PFSK-1 (cell line): ENCODE data around the gene MIER1.

Experiments
- FOXP2 ChIP-seq: optimal IDR thresholded peaks from 2 replicates; pipeline ENCODE3; 2011; ENCODE audit warnings: borderline replicate concordance, control low read depth, inconsistent platforms; ENCODE audit not compliant: insufficient read depth; ENCODE audit errors: extremely low read length, extremely low read depth
- POLR2AphosphoS5 ChIP-seq: IDR thresholded peaks from 2 replicates; pipeline ENCODE4 v1.6.1; 2012; ENCODE audit warnings: low read depth, mild to moderate bottlenecking, control low read depth, low read length, moderate library complexity
- SIN3A ChIP-seq: IDR thresholded peaks from 2 replicates; pipeline ENCODE4 v1.6.1; 2012; ENCODE audit warnings: mild to moderate bottlenecking, low read length, moderate library complexity, borderline replicate concordance; ENCODE audit not compliant: insufficient read depth
- TAF1 ChIP-seq: IDR thresholded peaks from 2 replicates; pipeline ENCODE4 v1.6.1; 2012; ENCODE audit warnings: low read length, control low read depth, borderline replicate concordance; ENCODE audit not compliant: insufficient read depth
- TF ChIP-seq, protein P1 (sequence below), 2 experiments: IDR thresholded peaks; 2 replicates each; pipeline versions ENCODE4 v1.6.1 to v1.8.0; 2011 to 2012; ENCODE audit warnings: low read depth in 2 of 2, low read length in 2 of 2, control low read depth in 1 of 2, inconsistent platforms in 1 of 2, mild to moderate bottlenecking in 1 of 2, moderate library complexity in 1 of 2; ENCODE audit not compliant: insufficient read depth in 1 of 2

DNA sequence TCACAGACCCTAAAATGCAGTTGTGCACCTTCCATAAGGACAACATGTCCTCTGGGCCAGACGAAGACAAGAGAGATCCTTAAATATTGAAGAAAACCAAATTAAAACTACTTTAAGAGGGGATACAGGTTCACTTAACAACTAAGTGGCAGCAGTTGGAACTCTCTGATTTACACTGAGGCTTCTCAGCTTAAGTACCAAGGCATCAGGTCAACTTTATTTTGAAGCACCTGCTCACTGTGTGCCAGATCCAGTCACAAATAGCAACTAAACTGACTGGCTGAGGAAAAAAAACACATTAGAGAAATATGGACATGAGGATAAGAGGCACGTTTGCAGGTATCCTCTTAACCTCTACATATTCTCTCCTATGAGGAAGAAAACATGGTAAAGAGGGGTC, 96.0 kb downstream of the MIER1 start:
- TF ChIP-seq, protein P1, sequence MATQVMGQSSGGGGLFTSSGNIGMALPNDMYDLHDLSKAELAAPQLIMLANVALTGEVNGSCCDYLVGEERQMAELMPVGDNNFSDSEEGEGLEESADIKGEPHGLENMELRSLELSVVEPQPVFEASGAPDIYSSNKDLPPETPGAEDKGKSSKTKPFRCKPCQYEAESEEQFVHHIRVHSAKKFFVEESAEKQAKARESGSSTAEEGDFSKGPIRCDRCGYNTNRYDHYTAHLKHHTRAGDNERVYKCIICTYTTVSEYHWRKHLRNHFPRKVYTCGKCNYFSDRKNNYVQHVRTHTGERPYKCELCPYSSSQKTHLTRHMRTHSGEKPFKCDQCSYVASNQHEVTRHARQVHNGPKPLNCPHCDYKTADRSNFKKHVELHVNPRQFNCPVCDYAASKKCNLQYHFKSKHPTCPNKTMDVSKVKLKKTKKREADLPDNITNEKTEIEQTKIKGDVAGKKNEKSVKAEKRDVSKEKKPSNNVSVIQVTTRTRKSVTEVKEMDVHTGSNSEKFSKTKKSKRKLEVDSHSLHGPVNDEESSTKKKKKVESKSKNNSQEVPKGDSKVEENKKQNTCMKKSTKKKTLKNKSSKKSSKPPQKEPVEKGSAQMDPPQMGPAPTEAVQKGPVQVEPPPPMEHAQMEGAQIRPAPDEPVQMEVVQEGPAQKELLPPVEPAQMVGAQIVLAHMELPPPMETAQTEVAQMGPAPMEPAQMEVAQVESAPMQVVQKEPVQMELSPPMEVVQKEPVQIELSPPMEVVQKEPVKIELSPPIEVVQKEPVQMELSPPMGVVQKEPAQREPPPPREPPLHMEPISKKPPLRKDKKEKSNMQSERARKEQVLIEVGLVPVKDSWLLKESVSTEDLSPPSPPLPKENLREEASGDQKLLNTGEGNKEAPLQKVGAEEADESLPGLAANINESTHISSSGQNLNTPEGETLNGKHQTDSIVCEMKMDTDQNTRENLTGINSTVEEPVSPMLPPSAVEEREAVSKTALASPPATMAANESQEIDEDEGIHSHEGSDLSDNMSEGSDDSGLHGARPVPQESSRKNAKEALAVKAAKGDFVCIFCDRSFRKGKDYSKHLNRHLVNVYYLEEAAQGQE (IDR thresholded peaks at IDR 0.05; ENCODE audit: insufficient read depth in 1 of 2, low read depth in 2 of 2, low read length in 2 of 2), result no peak
- TF ChIP-seq POLR2AphosphoS5, result no peak
- no peak for TF ChIP-seq TAF1
- no peak for TF ChIP-seq SIN3A
- no peak for TF ChIP-seq FOXP2
